Ishikawa (cell line): Measurements from ENCODE around the gene LRRC45.

ENCODE experiments used
- CEBPB ChIP-seq: IDR thresholded peaks from 2 replicates; pipeline ENCODE4 v1.6.1; 2012
- CREB1 ChIP-seq: IDR thresholded peaks from 2 replicates; pipeline ENCODE4 v1.6.1; 2012; ENCODE audit warnings: low read depth
- EGR1 ChIP-seq: IDR thresholded peaks from 2 replicates; pipeline ENCODE4 v1.6.1; 2012
- EP300 ChIP-seq: IDR thresholded peaks from 2 replicates; pipeline ENCODE4 v1.6.1; 2012; ENCODE audit warnings: borderline replicate concordance
- FOXM1 ChIP-seq: IDR thresholded peaks from 2 replicates; pipeline ENCODE4 v1.6.1; 2012; ENCODE audit warnings: low read depth, borderline replicate concordance
- MAX ChIP-seq: IDR thresholded peaks from 2 replicates; pipeline ENCODE4 v1.6.1; 2012
- NFIC ChIP-seq: IDR thresholded peaks from 2 replicates; pipeline ENCODE4 v1.6.1; 2012
- RAD21 ChIP-seq: IDR thresholded peaks from 2 replicates; pipeline ENCODE4 v1.6.1; 2012; ENCODE audit warnings: low read depth
- TAF1 ChIP-seq: IDR thresholded peaks from 2 replicates; pipeline ENCODE4 v1.6.1; 2012; ENCODE audit warnings: low read depth, mild to moderate bottlenecking
- TCF12 ChIP-seq: IDR thresholded peaks from 2 replicates; pipeline ENCODE4 v1.6.1; 2012; ENCODE audit warnings: low read depth
- TEAD4 ChIP-seq: IDR thresholded peaks from 2 replicates; pipeline ENCODE4 v1.6.1; 2012
- YY1 ChIP-seq: IDR thresholded peaks from 2 replicates; pipeline ENCODE4 v1.6.1; 2012; ENCODE audit warnings: low read depth
- ZBTB7A ChIP-seq: IDR thresholded peaks from 2 replicates; pipeline ENCODE4 v1.6.1; 2012; ENCODE audit warnings: low read depth
- TF ChIP-seq, protein P1 (sequence below): IDR thresholded peaks from 2 replicates; pipeline ENCODE4 v1.6.1; 2012; ENCODE audit warnings: low read depth, mild to moderate bottlenecking
- TF ChIP-seq, protein P2 (sequence below): IDR thresholded peaks from 2 replicates; pipeline ENCODE4 v1.6.1; 2012

LRRC45 gene

GRCh38 chr17:82012261-82012639, 10.9 kb upstream of the LRRC45 start:
- TF ChIP-seq TEAD4 (no peak), YY1 (no peak), EGR1 (no peak), TAF1 (no peak), FOXM1 (no peak), CEBPB (no peak), TCF12 (no peak), RAD21 (no peak), EP300 (no peak), CREB1 (no peak)
- TF ChIP-seq, protein P1, sequence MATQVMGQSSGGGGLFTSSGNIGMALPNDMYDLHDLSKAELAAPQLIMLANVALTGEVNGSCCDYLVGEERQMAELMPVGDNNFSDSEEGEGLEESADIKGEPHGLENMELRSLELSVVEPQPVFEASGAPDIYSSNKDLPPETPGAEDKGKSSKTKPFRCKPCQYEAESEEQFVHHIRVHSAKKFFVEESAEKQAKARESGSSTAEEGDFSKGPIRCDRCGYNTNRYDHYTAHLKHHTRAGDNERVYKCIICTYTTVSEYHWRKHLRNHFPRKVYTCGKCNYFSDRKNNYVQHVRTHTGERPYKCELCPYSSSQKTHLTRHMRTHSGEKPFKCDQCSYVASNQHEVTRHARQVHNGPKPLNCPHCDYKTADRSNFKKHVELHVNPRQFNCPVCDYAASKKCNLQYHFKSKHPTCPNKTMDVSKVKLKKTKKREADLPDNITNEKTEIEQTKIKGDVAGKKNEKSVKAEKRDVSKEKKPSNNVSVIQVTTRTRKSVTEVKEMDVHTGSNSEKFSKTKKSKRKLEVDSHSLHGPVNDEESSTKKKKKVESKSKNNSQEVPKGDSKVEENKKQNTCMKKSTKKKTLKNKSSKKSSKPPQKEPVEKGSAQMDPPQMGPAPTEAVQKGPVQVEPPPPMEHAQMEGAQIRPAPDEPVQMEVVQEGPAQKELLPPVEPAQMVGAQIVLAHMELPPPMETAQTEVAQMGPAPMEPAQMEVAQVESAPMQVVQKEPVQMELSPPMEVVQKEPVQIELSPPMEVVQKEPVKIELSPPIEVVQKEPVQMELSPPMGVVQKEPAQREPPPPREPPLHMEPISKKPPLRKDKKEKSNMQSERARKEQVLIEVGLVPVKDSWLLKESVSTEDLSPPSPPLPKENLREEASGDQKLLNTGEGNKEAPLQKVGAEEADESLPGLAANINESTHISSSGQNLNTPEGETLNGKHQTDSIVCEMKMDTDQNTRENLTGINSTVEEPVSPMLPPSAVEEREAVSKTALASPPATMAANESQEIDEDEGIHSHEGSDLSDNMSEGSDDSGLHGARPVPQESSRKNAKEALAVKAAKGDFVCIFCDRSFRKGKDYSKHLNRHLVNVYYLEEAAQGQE, result no peak

DNA sequence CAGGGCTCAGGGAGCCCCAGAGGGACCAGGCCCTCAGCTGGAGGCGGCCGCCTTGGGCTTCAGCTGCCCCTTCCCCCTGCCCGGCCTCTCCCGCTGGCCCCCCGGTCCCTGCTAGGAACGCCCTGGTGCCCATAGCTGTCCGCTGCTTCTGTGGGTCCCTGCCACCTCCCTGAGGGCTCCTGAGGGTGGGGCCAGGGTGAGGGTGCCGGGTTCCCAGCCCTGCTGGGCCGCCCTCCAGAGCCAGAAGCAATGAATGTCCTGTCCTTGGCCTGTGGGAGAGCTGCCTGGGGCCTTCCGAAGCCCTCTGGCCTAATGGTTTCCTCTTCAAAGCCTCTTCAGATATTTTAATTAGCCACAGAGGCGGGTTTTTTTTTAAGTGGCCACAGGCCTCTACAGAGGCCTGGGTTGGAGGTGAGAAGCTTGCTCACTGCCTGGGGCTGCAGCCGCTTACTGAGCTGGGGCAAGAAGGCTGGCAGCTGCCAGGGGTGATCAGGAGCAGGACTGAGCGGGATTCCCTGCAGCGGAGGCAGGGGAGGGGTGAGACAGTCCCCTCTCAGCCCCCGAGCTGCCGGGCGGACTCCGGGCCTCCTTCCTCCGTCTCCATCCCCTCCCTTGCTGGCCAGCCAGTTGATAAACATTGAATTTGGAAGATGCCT, 10.3 kb upstream of the LRRC45 start:
- TF ChIP-seq CEBPB (no peak), EP300 (no peak), EGR1 (no peak), ZBTB7A (no peak), TAF1 (no peak), NFIC (no peak), RAD21 (no peak), MAX (no peak), YY1 (no peak), TEAD4 (no peak), CREB1 (no peak), TCF12 (no peak), FOXM1 (no peak)
- TF ChIP-seq, protein P1, result no peak
- TF ChIP-seq, protein P2, sequence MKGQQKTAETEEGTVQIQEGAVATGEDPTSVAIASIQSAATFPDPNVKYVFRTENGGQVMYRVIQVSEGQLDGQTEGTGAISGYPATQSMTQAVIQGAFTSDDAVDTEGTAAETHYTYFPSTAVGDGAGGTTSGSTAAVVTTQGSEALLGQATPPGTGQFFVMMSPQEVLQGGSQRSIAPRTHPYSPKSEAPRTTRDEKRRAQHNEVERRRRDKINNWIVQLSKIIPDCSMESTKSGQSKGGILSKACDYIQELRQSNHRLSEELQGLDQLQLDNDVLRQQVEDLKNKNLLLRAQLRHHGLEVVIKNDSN, result no peak

DNA sequence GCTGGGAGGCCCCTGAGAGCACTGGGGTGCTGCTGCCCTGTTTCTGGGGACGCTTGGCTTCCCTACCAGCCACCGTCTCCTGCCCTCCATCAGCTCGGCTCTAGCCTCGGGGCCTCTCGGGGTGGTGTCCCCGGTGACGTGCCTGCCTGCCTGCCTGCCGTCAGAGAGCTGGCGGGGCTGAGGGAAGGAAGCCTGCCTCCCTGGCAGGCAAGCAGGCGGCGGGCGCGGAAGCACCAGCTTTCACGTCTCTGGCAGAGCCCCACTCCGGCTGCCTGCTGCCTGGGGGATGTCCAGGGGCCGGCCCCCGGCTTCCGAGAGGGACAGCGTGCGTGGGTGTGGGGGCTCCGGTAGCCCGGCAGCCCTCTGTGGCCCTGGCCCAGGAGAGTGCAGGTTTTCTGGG, 9.8 kb upstream of the LRRC45 start:
- TF ChIP-seq TAF1 (no peak), CREB1 (no peak), EP300 (no peak), YY1 (no peak), ZBTB7A (no peak), RAD21 (no peak), FOXM1 (no peak), CEBPB (no peak)
- TF ChIP-seq, protein P2, result no peak

DNA sequence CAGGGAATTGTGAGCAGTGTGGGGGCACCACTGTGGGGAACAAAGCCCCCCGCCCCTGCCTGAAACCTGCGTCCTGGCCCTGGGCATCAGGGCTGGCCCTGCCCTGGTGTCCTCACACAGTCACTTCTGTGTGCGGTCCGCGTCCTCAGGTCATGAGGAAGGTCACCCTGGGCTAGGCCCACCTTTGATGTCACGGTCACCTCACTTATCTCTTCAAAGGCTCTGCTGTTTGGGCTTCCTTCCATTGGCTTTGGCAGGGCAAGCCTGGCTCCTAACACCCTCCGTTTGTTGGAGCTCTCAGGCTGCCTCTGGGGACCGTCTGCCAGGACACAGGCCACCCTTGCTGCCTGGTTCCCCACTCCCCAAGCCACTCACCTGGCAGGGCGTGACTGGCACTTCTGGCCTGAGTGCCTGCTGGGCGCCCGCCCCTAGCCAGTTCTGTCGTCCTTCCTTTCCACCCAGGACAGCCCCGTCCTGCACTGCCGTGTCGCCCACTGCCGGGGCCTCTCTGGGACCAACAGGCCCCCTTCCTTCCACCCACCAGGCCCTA, 9.3 kb upstream of the LRRC45 start:
- no peak for TF ChIP-seq TAF1
- no peak for TF ChIP-seq FOXM1
- TF ChIP-seq YY1, result no peak
- no peak for TF ChIP-seq CEBPB

DNA sequence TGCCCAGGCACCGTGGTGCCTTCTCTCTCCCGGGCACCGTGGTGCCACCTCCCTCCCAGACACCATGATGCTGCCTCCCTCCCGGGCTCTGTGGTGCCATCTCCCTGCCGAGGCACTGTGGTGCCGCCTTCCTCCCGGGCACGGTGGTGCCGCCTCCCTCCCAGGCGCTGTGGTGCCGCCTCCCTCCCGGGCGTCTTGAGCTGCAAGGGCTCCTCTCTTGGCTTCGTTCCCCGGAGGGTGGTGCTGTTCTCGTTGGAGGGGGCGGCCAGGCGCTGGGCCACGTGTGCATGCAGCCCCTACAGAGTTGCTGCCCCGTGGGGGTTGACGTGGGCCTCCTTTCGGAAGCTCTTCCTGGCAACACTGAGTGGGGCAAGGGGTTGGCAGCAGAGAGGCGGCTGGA, 8.7 kb upstream of the LRRC45 start:
- TF ChIP-seq EGR1, result no peak
- no peak for TF ChIP-seq ZBTB7A

GRCh38 chr17:82014971-82015310, 8.2 kb upstream of the LRRC45 start:
- TF ChIP-seq TCF12, result no peak
- no peak for TF ChIP-seq TAF1
- no peak for TF ChIP-seq ZBTB7A
- no peak for TF ChIP-seq YY1
